ENCODE data around the gene CLTA. TPM values are rescaled to one million over a fixed set of nuclear protein-coding genes. Genes with fewer than 3 reads are reported as not detected.
"Not testable (repeated sequence)": the region's sequence is repeated elsewhere in the genome, so short reads cannot be mapped to it uniquely, and the experiment has no call there.

The CLTA gene
- total RNA-seq, 1 experiment from 2014 or later, result 269 TPM

GRCh38 chr9:36158122-36158521, 32.6 kb upstream of the CLTA start:
- no TSS peak for BruUV-seq (replicated peaks)
- Histone ChIP-seq H3K27me3 (replicated peaks; ENCODE audit: control insufficient read depth, insufficient read depth, low read length) (no peaks in the 10 kb centered on the region), H3K4me3 (ENCODE audit: low read depth, low read length) (no peak overlapping the region), H3K36me3 (ENCODE audit: control insufficient read depth, insufficient read depth, low read length) (no peaks in the 10 kb centered on the region), H3K9me3 (no peaks in the 10 kb centered on the region), H3K4me1 (peaks cover 4% of the 10 kb centered on the region)
- no peak for TF ChIP-seq CTCF (IDR thresholded peaks at IDR 0.05; ENCODE audit: insufficient read depth in 1 of 2, low read depth in 1 of 2, low read length in 1 of 2, severe bottlenecking in 1 of 2, unreplicated experiment in 1 of 2)
- Mint-ChIP-seq H3K4me1 (ENCODE audit: low read depth, unreplicated experiment) (no peaks in the 10 kb centered on the region), H3K27ac (ENCODE audit: unreplicated experiment) (no peak overlapping the region), H3K36me3 (ENCODE audit: insufficient read depth, unreplicated experiment) (no peaks in the 10 kb centered on the region), H3K9me3 (ENCODE audit: unreplicated experiment) (no peaks in the 10 kb centered on the region), H3K27me3 (ENCODE audit: insufficient read depth, unreplicated experiment) (peaks cover 3% of the 10 kb centered on the region), H3K4me3 (ENCODE audit: unreplicated experiment) (no peak overlapping the region)
- DNase-seq, result no peak
- ChIA-PET POLR2A (no interaction called here), CTCF (no interaction called here)
- intact Hi-C loops (cut with micrococcal nuclease; ENCODE audit: unreplicated experiment), result no loop called here

- Mint-ChIP-seq H3K27me3 (ENCODE audit: insufficient read depth, unreplicated experiment) (peaks cover 3% of the 10 kb centered on the region), H3K9me3 (ENCODE audit: unreplicated experiment) (no peaks in the 10 kb centered on the region), H3K27ac (ENCODE audit: unreplicated experiment) (no peak overlapping the region), H3K4me3 (ENCODE audit: unreplicated experiment) (no peak overlapping the region), H3K4me1 (ENCODE audit: low read depth, unreplicated experiment) (no peaks in the 10 kb centered on the region), H3K36me3 (ENCODE audit: insufficient read depth, unreplicated experiment) (no peaks in the 10 kb centered on the region)
- TF ChIP-seq CTCF (IDR thresholded peaks at IDR 0.05; ENCODE audit: insufficient read depth in 1 of 2, low read depth in 1 of 2, low read length in 1 of 2, severe bottlenecking in 1 of 2, unreplicated experiment in 1 of 2), result no peak
- ChIA-PET CTCF (no interaction called here), POLR2A (no interaction called here)
- no peaks in the 10 kb centered on the region for H3K36me3 ChIP-seq (ENCODE audit: control insufficient read depth, insufficient read depth, low read length)
- no peaks in the 10 kb centered on the region for H3K9me3 ChIP-seq
- intact Hi-C loops (cut with micrococcal nuclease; ENCODE audit: unreplicated experiment), result no loop called here
- H3K4me1 ChIP-seq, result peaks cover 8% of the 10 kb centered on the region
- no peak overlapping the region for H3K4me3 ChIP-seq (ENCODE audit: low read depth, low read length)
- BruUV-seq (replicated peaks), result no TSS peak
- H3K27me3 ChIP-seq (replicated peaks; ENCODE audit: control insufficient read depth, insufficient read depth, low read length), result no peaks in the 10 kb centered on the region
- DNase-seq, result no peak
Observed at GRCh38 chr9:36158917-36159316, 31.8 kb upstream of the CLTA start.

- H3K4me1 ChIP-seq; intact Hi-C loops (cut with micrococcal nuclease; ENCODE audit: unreplicated experiment); H3K27me3 Mint-ChIP-seq (ENCODE audit: insufficient read depth, unreplicated experiment); H3K4me1 Mint-ChIP-seq (ENCODE audit: low read depth, unreplicated experiment); H3K4me3 Mint-ChIP-seq (ENCODE audit: unreplicated experiment); H3K9me3 ChIP-seq; DNase-seq; H3K36me3 Mint-ChIP-seq (ENCODE audit: insufficient read depth, unreplicated experiment); H3K9me3 Mint-ChIP-seq (ENCODE audit: unreplicated experiment); H3K27me3 ChIP-seq (replicated peaks; ENCODE audit: control insufficient read depth, insufficient read depth, low read length); H3K4me3 ChIP-seq (ENCODE audit: low read depth, low read length); H3K27ac Mint-ChIP-seq (ENCODE audit: unreplicated experiment); H3K36me3 ChIP-seq (ENCODE audit: control insufficient read depth, insufficient read depth, low read length); CTCF ChIA-PET; POLR2A ChIA-PET; BruUV-seq (replicated peaks): not testable (repeated sequence)
Observed at GRCh38 chr9:36159509-36159908, 31.2 kb upstream of the CLTA start.

- DNase-seq; H3K9me3 ChIP-seq; CTCF ChIA-PET; H3K4me3 ChIP-seq (ENCODE audit: low read depth, low read length); H3K27me3 Mint-ChIP-seq (ENCODE audit: insufficient read depth, unreplicated experiment); H3K4me3 Mint-ChIP-seq (ENCODE audit: unreplicated experiment); H3K4me1 ChIP-seq; POLR2A ChIA-PET; H3K27ac Mint-ChIP-seq (ENCODE audit: unreplicated experiment); BruUV-seq (replicated peaks); H3K36me3 ChIP-seq (ENCODE audit: control insufficient read depth, insufficient read depth, low read length); H3K9me3 Mint-ChIP-seq (ENCODE audit: unreplicated experiment); H3K27me3 ChIP-seq (replicated peaks; ENCODE audit: control insufficient read depth, insufficient read depth, low read length); intact Hi-C loops (cut with micrococcal nuclease; ENCODE audit: unreplicated experiment); H3K36me3 Mint-ChIP-seq (ENCODE audit: insufficient read depth, unreplicated experiment); H3K4me1 Mint-ChIP-seq (ENCODE audit: low read depth, unreplicated experiment): not testable (repeated sequence)
Observed at GRCh38 chr9:36160126-36160525, 30.6 kb upstream of the CLTA start.

All from Caco-2 (cell line).